ENCODE results near the gene AFP. TPM values are rescaled to one million over a fixed set of nuclear protein-coding genes. Genes with fewer than 3 reads are reported as not detected.

AFP gene
- total RNA-seq, 1 experiment from 2014 or later: 0.25 TPM

DNA sequence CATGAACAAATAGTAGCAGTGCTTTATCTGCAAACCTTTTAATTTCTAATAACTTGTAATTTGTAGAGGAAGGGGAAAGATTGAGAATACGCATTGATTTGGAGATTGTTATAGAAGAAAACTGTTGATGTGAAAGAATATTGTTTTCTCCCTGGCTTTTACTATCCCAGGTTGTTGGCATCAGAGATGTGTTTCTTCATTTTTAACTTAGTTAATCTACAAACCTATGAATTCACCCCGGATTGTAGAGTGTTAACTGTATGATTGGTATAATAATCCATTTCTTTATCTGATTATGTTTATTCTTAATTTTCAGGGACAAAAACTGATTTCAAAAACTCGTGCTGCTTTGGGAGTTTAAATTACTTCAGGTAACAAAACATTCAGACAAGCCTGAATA lies 18.9 kb downstream of the AFP start:
- DNase-seq (ENCODE audit: extremely low read depth, low read depth): no peak

DNA sequence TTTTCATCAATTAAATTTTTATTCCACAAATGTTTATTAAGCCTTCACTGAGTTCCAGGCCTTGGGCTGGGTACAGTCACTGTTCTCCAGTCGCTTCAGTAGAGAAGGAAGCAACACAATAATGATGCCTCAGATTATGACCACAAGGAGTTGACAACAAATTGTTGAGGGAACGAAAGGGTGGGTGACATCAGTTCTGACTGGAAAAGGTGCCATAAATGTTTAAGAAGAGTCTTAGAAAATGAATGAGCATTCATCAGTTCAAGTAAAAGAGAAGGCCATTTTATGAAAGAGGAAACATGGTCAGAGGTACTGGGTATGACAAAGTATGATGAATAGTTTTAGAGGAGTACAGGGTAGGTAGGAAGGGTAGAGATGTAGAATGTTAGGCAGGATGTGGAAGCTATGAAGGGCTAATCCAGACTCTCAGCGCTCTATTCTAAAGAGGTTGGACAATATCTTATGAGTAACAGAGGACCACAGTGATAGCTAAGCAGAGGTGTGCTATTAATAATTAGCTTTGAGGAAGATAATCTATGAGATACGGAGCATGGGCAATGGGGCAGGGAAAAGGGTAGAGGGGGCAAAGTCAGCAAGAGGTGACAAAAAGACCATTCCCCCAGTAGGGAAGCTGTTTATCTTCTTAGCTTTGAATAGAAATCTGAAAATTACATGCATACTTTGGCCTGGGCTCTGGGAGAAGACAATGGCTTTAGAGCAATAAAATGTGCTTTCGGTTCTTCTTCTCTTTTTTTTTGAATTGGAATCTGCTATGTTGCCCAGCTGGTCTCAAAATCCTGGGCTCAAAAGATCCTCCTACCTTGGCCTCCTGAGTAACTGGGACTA lies 20.4 kb downstream of the AFP start:
- DNase-seq (ENCODE audit: extremely low read depth, low read depth): no peak

DNA sequence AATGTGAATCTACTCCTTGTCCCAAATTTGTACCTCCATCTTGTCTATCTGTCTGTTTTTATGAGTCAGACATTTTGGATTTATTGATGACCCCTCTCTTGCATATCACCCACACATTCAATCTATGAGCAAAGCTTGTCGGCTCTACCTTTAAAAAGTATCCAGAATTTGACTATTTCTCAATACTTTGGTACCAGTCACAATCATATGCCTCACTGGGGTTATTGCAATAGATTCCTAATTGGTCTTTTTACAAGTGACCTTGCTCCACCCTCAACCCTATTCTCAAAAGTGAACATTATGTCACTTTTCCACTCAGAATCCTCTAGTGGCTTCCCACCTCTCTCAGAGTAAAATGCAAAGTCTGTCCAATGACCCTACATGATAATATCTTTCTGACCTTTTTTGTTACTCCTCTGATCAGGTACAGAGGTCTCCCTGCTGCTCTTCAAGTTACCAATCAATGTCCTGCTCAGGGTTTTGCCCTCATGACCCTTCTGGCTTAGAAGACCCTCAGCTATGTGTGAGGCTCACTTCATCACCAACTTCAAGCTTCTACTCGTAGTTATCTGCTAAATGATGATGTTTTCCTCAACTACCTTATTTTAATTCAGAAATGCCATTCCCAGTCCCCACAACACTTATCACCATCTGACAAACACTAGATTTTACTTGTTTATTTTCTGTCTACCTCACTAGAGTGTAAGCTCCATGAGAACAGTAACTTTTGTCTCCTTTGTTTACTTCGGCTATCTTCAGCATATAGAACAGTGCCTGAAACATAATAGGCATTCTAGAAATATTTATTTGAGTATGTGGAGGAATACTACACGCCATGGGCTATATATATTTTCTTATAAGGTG lies 22.4 kb downstream of the AFP start:
- DNase-seq (ENCODE audit: extremely low read depth, low read depth): no peak

DNA sequence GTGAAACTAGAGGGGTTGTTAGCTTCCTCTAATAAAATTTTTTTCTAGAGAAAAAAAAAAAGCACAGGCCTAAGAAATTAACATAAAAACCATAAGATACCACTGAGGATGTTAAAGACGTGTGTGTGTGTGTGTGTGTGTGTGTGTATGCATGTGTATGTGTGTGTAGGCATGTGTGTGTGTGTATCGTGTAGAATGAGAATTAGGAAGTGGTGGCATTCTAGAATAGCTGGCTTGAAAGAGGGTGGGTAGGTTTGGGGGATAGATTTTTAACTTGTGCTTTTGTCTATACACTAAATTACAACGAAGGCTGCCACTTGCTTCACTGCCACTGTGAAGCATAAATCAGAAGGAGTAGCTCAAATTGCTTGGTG lies 23.0 kb downstream of the AFP start:
- no peak for DNase-seq (ENCODE audit: extremely low read depth, low read depth)

DNA sequence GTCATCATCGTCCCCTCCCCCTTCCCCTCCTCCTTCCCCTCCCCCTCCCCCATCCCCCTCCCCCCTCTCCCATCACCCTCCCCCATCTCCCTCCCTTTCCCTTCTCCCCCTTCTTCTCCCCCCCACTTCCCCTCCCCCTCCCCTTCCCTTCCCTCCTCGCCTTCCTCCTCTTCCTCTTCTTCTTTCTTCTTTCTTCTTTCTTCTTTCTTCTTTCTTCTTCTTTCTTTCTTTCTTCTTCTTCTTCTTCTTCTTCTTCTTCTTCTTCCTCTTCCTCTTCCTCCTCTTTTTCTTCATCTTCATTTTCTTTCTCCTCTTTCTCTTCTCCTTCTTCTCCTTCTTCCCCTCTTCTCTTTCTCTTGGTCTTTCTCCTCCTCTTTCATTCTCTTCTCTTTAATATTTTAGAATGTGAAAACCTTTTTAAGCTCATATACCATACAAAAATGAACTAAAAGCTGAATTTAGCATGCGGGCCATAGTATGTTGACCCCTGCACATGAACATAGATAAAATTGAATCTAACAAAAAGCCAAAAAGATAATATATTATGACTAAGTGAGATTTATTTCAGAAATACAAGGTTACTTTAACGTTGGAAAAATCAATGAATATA lies 25.0 kb downstream of the AFP start:
- DNase-seq (ENCODE audit: extremely low read depth, low read depth): no peak

DNA sequence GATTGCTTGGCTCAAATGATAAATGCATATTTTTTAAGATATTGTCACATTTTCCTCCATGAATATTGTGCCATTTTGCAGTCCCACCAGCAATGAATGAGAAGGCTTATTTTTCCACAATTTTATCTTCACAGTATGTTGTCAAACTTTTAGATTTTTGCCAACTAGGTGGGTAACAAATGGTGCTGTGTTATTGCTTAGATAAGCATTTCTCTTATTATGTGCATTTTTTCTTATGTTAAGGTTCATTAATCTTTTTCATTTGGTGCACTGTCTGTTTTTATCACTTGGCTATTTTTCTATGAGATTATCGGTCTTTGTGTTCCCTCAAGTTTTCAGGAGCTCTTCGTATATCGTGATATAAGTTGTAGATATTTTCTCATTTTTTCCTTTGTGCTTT lies 32.1 kb downstream of the AFP start:
- DNase-seq (ENCODE audit: extremely low read depth, low read depth): no peak

DNA sequence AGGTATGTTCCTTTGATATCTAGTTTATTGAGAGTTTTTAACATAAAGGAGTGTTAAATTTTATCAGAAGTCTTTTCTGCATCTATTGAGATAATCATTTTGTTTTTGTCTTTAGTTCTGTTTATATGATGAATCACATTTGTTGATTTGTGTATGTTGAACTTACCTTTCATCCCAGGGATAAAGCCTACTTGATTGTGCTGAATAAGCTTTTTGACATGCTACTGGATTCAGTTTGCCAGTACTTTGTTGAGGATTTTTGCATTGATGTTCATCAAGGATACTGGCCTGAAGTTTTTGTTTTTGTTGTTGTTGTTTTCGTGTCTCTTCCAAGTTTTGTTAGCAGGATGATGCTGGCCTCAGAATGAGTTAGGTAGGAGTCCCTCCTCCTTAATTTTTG lies 34.7 kb downstream of the AFP start:
- no peak for DNase-seq (ENCODE audit: extremely low read depth, low read depth)

DNA sequence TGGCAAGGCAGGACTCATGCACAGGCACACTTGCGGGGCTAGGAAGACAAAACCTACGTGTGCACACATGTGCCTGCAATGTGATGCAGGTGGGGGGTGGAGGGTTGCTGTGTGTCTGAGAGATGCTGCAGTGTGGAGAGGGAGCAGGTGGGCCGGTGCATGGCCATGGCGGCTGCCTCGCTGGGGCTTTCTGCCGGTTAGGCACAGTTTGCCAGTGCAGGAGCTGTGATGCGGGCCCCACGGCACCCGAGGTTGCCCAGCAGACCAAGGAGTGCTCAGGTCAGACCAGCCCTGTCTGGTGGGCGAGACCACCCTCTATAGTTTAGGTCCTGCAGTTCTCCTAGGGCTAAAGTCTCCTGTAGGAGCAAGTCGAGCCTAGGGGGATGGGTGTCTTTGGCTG lies 41.2 kb downstream of the AFP start:
- DNase-seq (ENCODE audit: extremely low read depth, low read depth): no peak

DNA sequence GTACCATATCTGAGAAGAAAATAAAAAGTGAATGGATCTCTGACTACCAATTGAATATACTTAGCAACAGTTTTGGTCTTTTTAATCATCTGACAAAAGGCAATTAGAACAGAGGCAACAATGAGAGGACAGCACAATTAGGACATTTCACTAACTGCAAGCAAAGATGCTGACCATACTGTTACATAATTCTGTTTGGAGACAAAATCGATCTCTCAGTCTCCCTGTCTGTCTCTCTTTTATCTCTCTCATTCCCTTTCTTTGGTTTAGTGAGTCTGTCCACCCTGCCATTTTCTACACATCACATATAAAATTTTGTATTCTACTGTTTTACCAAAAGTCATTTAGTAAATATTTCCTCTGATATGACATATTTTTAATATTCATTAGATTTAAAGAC lies 43.3 kb downstream of the AFP start:
- no peak for DNase-seq (ENCODE audit: extremely low read depth, low read depth)

DNA sequence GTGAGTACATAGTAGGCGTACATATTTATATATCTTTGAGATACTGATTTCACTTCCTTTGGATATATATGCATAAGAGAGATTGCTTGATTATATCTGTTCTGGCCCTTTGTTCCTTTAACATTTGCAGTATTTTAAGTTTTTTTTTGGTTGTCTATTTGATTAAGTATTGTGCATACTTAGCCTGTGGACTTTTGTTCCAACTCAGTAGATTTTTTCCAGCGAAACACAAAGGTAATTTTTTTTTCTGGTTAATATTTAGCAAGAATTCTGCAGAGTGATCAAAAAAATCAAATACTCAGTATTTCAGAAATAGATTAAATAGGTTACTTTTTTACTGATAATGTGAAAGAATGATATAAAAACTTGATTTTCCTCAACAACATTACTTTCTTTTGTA lies 45.3 kb downstream of the AFP start, which contains the start of gene AFM:
AFM (plus strand) TSS at position 388 of the 400 bp plus-strand sequence. CDS start 31 bp downstream, outside the sequence.
- no peak for DNase-seq (ENCODE audit: extremely low read depth, low read depth)

DNA sequence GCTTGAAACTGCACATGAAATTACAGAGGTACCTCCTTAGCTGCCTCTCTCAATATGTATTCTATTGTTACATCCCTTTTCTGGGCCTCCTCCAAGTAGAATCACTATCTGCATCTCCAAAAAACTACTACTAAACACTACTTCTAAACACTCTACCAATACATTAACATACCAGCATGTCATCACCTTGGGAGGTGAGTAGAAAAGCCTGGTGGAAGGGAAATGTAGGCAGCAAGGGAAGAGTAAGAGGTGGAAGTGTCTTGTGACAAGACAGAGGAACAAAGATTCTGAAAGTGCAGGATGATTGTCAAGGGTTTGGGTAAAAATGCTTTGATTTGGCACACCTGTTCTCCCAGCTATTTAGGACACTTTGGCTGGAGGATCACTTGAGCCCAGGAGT lies 49.1 kb downstream of the AFP start:
- no peak for DNase-seq (ENCODE audit: extremely low read depth, low read depth)

DNA sequence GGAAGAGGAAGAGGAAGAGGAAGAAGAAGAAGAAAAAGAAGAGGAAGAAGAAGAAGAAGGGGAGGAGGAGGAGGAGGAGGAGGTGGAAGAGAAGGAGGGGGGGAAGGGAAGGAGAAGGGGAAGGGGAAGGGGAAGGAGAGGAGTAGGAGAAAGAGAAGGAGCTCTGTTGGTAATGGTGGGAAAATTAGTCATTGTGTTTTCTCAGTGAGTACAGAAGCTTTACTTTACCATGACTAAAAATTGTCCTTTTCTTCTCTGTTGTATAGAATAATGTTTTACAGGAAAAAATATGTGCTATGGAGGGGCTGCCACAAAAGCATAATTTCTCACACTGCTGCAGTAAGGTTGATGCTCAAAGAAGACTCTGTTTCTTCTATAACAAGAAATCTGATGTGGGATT lies 49.6 kb downstream of the AFP start:
- DNase-seq (ENCODE audit: extremely low read depth, low read depth): no peak

DNA sequence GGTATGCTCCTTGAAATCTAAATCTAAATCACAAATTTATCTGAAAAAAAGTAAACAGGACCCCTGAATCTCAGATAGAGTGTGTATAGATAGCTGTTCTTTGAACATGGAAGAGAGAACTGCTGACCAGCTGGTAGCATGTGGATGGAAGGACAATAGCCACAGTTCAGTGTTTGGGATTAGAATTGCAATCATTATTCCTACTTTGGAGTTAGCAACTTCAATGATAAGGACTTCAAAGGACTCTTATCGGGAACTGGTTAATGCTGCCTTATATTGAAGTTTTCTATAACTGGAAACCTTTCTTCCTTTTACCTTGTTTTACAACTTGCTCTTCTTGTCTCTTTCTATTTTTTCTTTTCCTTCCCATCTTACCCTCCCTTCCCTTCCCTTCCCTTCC lies 50.5 kb downstream of the AFP start:
- DNase-seq (ENCODE audit: extremely low read depth, low read depth): no peak

DNA sequence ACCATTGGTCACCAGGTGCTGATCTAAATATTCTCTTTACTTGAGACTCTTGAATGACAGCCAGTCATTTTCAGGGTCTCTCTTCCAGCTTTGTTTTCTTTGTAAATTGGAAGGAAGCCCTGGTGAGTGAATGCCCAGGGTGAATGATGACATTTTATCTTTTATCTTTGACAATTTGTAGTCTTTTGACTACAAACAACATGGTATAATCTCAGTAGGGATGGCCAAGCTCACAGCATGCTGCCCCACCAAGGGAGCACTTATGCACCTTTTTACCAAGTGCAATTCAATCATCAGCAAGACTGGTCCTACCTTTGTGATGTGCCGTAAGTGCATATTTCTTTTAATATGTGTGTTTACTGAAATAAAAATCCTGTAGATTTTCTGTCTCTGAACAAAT lies 51.2 kb downstream of the AFP start:
- no peak for DNase-seq (ENCODE audit: extremely low read depth, low read depth)

DNA sequence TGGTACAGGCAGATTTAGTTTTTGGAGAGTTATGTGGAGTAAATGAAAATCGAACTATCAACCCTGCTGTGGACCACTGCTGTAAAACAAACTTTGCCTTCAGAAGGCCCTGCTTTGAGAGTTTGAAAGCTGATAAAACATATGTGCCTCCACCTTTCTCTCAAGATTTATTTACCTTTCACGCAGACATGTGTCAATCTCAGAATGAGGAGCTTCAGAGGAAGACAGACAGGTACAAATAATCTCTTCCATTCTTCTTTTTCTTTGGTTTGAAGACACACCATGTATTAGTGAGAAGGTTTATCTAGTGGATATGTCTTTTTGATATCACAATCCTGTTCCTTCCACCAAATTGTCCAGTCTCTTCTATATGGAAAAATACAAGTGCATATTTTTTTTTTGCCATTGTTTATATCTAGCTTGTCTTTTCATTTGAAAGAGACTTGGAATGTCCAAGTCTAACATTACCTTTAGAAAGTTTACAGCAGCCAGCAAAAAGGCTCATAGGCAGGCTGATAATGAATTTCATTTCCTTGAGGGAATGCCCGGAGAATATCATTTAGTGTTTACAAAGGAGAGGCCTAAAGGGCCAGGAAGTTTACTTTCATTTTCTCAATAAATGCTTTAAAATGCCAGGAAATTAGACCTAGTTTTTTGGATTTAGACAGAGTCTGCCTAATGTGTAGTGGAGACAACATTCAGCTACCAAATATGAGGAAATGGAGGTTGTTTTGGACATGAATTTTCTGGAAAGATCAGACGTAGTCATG lies 64.2 kb downstream of the AFP start:
- no peak for DNase-seq (ENCODE audit: extremely low read depth, low read depth)

DNA sequence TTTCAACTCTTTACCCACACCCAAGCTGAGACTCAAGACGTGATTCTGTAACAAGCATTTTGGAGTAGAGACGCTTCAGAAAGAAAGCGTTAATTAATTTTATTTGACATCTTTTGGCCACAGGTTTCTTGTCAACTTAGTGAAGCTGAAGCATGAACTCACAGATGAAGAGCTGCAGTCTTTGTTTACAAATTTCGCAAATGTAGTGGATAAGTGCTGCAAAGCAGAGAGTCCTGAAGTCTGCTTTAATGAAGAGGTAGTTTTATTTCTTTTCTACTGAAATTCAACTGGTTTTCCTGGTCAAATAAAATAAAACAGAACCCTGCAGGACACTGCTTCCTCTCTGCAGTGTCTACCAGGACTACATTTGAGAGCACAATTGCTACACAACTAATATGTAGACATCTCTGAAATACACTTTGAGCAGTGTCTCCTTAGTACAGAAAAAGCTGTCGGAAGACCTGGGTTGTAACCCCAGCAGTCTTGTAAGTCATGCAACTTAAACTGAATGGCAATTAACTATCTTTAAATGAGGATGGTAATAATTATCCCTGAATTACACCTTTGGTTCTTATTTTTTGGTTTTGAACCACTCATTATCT lies 65.7 kb downstream of the AFP start:
- no peak for DNase-seq (ENCODE audit: extremely low read depth, low read depth)

DNA sequence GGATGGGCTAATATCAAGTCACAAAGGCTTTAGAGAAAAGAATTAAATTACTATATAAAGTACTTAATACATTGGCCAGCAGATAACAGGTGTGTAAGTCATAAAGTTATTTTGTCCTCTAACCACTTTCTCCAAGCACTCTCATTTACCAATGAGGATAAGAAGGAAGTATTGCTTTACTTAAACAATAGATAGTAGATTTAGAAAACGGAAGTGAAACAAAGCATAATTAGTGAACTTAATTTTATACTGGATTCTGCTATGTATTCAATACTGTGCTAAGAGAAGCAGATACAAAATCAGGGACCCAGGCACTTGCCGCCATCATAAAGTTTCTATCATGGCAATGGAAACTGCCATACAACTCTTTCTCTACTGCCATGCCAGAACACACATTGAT lies 69.5 kb downstream of the AFP start:
- no peak for DNase-seq (ENCODE audit: extremely low read depth, low read depth)

Data from NCI-H460 (cell line).